H1 (cell line): ENCODE results near the gene RNF208. TPM values are rescaled to one million over a fixed set of nuclear protein-coding genes. Genes with fewer than 3 reads are reported as not detected.

Source experiments
- CTCF ChIA-PET: fragments of 300-600 bp; sonication (Branson Sonifier 250); formaldehyde crosslinking; loops from one replicate; lab custom pipeline; 2021; ENCODE audit not compliant: partially characterized antibody; lab: Charles Lee
- POLR2A ChIA-PET: fragments of 300-600 bp; sonication (Branson Sonifier 250); formaldehyde crosslinking; loops from one replicate; lab custom pipeline; 2021; ENCODE audit warnings: inconsistent platforms; ENCODE audit not compliant: partially characterized antibody; lab: Charles Lee
- DNase-seq, 2 experiments: peaks; one replicate each; pipeline versions ENCODE4 v3.0.0 to v3.0.0-alpha.2; 2010 to 2022; ENCODE audit warnings: low spot score in 2 of 2, low read depth in 1 of 2, mixed read lengths in 1 of 2
- FAIRE-seq: peaks from 2 replicates; lab custom pipeline; 2011; peaks lifted over from hg19 to GRCh38; lab: Jason Lieb, UNC
- H2AFZ ChIP-seq: 2 replicates; pipeline ENCODE4 v1.8.1; 2012; ENCODE audit warnings: low read length, inconsistent platforms
- H2AK5ac ChIP-seq: 2 replicates; pipeline ENCODE4 v1.6.1; 2013; ENCODE audit warnings: low read depth, low read length
- H2BK120ac ChIP-seq: replicated peaks from 2 replicates; pipeline ENCODE3; 2013; ENCODE audit warnings: low read depth, low read length, inconsistent platforms
- H2BK12ac ChIP-seq: 2 replicates; pipeline ENCODE4 v1.6.1; 2013; ENCODE audit warnings: low read depth, low read length
- H2BK15ac ChIP-seq: 2 replicates; pipeline ENCODE4 v1.6.1; 2013; ENCODE audit warnings: low read length
- H2BK20ac ChIP-seq: 2 replicates; pipeline ENCODE4 v1.6.1; 2013; ENCODE audit warnings: low read length
- H2BK5ac ChIP-seq: 2 replicates; pipeline ENCODE4 v1.6.1; 2013; ENCODE audit warnings: low read depth, low read length
- H3K14ac ChIP-seq: 2 replicates; pipeline ENCODE4 v1.6.1; 2013; ENCODE audit warnings: inconsistent platforms; ENCODE audit not compliant: insufficient read length
- H3K18ac ChIP-seq: 2 replicates; pipeline ENCODE4 v1.6.1; 2013; ENCODE audit warnings: low read length; ENCODE audit errors: extremely low read depth
- H3K23ac ChIP-seq: 2 replicates; pipeline ENCODE4 v1.6.1; 2013; ENCODE audit warnings: inconsistent platforms; ENCODE audit not compliant: insufficient read length
- H3K23me2 ChIP-seq: 2 replicates; pipeline ENCODE4 v1.6.1; 2013; ENCODE audit warnings: low read depth, low read length
- H3K27ac ChIP-seq: 2 replicates; pipeline ENCODE4 v1.6.1; 2011; ENCODE audit warnings: low read depth, low read length, inconsistent platforms
- H3K27me3 ChIP-seq, 4 experiments: replicated peaks in 1 of 4; 1 replicate in 1 of 4; 2 replicates in 3 of 4; pipeline versions ENCODE4 v1.6.1 to v1.8.1; 2011 to 2013; ENCODE audit warnings: low read length in 3 of 4, mild to moderate bottlenecking in 3 of 4, inconsistent platforms in 2 of 4, mixed read lengths in 2 of 4, moderate library complexity in 1 of 4; ENCODE audit not compliant: control insufficient read depth in 3 of 4, insufficient read depth in 3 of 4; ENCODE audit errors: extremely low read depth in 1 of 4
- H3K36me3 ChIP-seq, 4 experiments: 2 replicates each; pipeline versions ENCODE4 v1.6.1 to v1.8.1; 2011 to 2013; ENCODE audit warnings: mild to moderate bottlenecking in 4 of 4, low read length in 3 of 4, moderate library complexity in 2 of 4, control low read depth in 1 of 4, inconsistent platforms in 1 of 4; ENCODE audit not compliant: insufficient read depth in 4 of 4, control insufficient read depth in 2 of 4
- H3K4ac ChIP-seq: replicated peaks from 2 replicates; pipeline ENCODE3; 2013; ENCODE audit warnings: low read length, low read depth, mixed read lengths, inconsistent platforms; ENCODE audit not compliant: insufficient read length
- H3K4me1 ChIP-seq, 4 experiments: replicated peaks in 1 of 4; 1 replicate in 1 of 4; 2 replicates in 3 of 4; pipeline versions ENCODE4 v1.6.1 to v1.8.1; 2011 to 2013; ENCODE audit warnings: low read length in 3 of 4, inconsistent platforms in 2 of 4, mixed read lengths in 1 of 4; ENCODE audit not compliant: insufficient read depth in 4 of 4, control insufficient read depth in 3 of 4
- H3K4me2 ChIP-seq, 2 experiments: 2 replicates each; pipeline versions ENCODE4 v1.6.1 to v1.8.1; 2011 to 2013; ENCODE audit warnings: low read depth in 2 of 2, low read length in 2 of 2, control low read depth in 1 of 2, inconsistent platforms in 1 of 2, mild to moderate bottlenecking in 1 of 2; ENCODE audit not compliant: insufficient read depth in 1 of 2
- H3K4me3 ChIP-seq, 4 experiments: fragments of 200-600, 300-600 bp in 1 of 4; sonication (generic), shearing (Covaris generic), sonication (Bioruptor Twin) in 1 of 4; 2 replicates each; pipeline versions ENCODE4 v1.5.1 to v1.8.1; 2011 to 2016; ENCODE audit warnings: low read length in 4 of 4, low read depth in 3 of 4, control low read depth in 2 of 4, inconsistent platforms in 2 of 4, mild to moderate bottlenecking in 2 of 4, mixed read lengths in 1 of 4, moderate library complexity in 1 of 4; ENCODE audit not compliant: insufficient read depth in 2 of 4; ENCODE audit errors: extremely low read depth in 1 of 4
- H3K56ac ChIP-seq: replicated peaks from 2 replicates; pipeline ENCODE3; 2013; ENCODE audit warnings: low read depth, mild to moderate bottlenecking, mixed read lengths, low read length, inconsistent platforms; ENCODE audit not compliant: insufficient read length
- H3K79me1 ChIP-seq: 2 replicates; pipeline ENCODE4 v1.6.1; 2013; ENCODE audit warnings: low read depth, low read length, control low read depth
- H3K79me2 ChIP-seq, 2 experiments: 2 replicates each; pipeline versions ENCODE4 v1.6.1 to v1.8.1; 2012 to 2013; ENCODE audit warnings: low read length in 2 of 2, mild to moderate bottlenecking in 2 of 2, inconsistent platforms in 1 of 2; ENCODE audit not compliant: insufficient read depth in 2 of 2, control insufficient read depth in 1 of 2
- H3K9ac ChIP-seq, 4 experiments: replicated peaks in 1 of 4; 1 replicate in 1 of 4; 2 replicates in 3 of 4; pipeline versions ENCODE4 v1.6.1 to v1.8.1; 2011 to 2013; ENCODE audit warnings: low read depth in 3 of 4, low read length in 3 of 4, control low read depth in 2 of 4, mild to moderate bottlenecking in 2 of 4, moderate library complexity in 2 of 4, inconsistent platforms in 1 of 4; ENCODE audit errors: extremely low read depth in 1 of 4
- H3K9me3 ChIP-seq, 2 experiments: 2 replicates each; pipeline versions ENCODE4 v1.6.1 to v1.8.1; 2012 to 2013; ENCODE audit warnings: mild to moderate bottlenecking in 2 of 2, moderate library complexity in 2 of 2, control low read depth in 1 of 2, inconsistent platforms in 1 of 2, low read depth in 1 of 2, low read length in 1 of 2, mixed read lengths in 1 of 2; ENCODE audit not compliant: insufficient read depth in 2 of 2
- H4K20me1 ChIP-seq, 2 experiments: replicated peaks in 1 of 2; 2 replicates each; pipeline versions ENCODE3 to v1.8.1; 2011 to 2013; ENCODE audit warnings: inconsistent platforms in 2 of 2, low read length in 2 of 2, mild to moderate bottlenecking in 1 of 2; ENCODE audit not compliant: insufficient read depth in 2 of 2, control insufficient read depth in 1 of 2
- H4K5ac ChIP-seq: 2 replicates; pipeline ENCODE4 v1.6.1; 2013; ENCODE audit warnings: low read length, low read depth, mixed read lengths, inconsistent platforms; ENCODE audit not compliant: insufficient read length
- H4K8ac ChIP-seq: 2 replicates; pipeline ENCODE4 v1.8.0; 2013; ENCODE audit warnings: mild to moderate bottlenecking, moderate library complexity, low read length, inconsistent platforms; ENCODE audit not compliant: insufficient read depth; ENCODE audit errors: extremely low read depth
- H4K91ac ChIP-seq: replicated peaks from 2 replicates; pipeline ENCODE3; 2013; ENCODE audit warnings: low read length, mixed read lengths, inconsistent platforms; ENCODE audit not compliant: insufficient read length
- ASH2L ChIP-seq: fragments of 200-600, 300-600 bp; sonication (generic); IDR thresholded peaks from one replicate; pipeline ENCODE4 v1.7.1; 2017; ENCODE audit warnings: low read length
- ATF3 ChIP-seq: IDR thresholded peaks from 2 replicates; pipeline ENCODE4 v1.6.1; 2011; ENCODE audit warnings: low read depth, mild to moderate bottlenecking, low read length; ENCODE audit not compliant: insufficient read depth
- CBX5 ChIP-seq: fragments of 300-800, 300-1000 bp; sonication (generic); IDR thresholded peaks from 2 replicates; pipeline ENCODE4 v1.7.1; 2016; ENCODE audit warnings: antibody characterized with exemption, low read length, low read depth
- CHD2 ChIP-seq: IDR thresholded peaks from 2 replicates; pipeline ENCODE4 v1.6.1; 2012; ENCODE audit warnings: low read length, improper control_type of control experiment
- E2F6 ChIP-seq: IDR thresholded peaks from 2 replicates; pipeline ENCODE4 v1.6.1; 2012; ENCODE audit warnings: inconsistent platforms
- HDAC2 ChIP-seq, 2 experiments: fragments of 300-600 bp in 1 of 2; sonication (generic) in 1 of 2; IDR thresholded peaks; 2 replicates each; pipeline ENCODE4 v1.6.1; 2011 to 2012; ENCODE audit warnings: low read depth in 2 of 2, low read length in 2 of 2, mild to moderate bottlenecking in 2 of 2, moderate library complexity in 2 of 2, borderline replicate concordance in 1 of 2, inconsistent platforms in 1 of 2
- RBBP5 ChIP-seq: IDR thresholded peaks from 2 replicates; pipeline ENCODE4 v1.7.1; 2012; ENCODE audit warnings: low read depth, mild to moderate bottlenecking, inconsistent platforms, low read length, moderate library complexity, borderline replicate concordance
- WGBS, 2 experiments: shearing (Covaris generic) in 1 of 2; methylation state at CpG; one replicate each; pipeline versions ENCODE4 v1.1.6 to v1.1.7; 2013 to 2015; ENCODE audit warnings: low lambda C conversion rate in 2 of 2, mixed read lengths in 2 of 2, inconsistent platforms in 1 of 2, low coverage in 1 of 2, missing lambda C conversion rate in 1 of 2; ENCODE audit not compliant: insufficient replicate concordance in 2 of 2, insufficient coverage in 1 of 2, insufficient read length in 1 of 2; ENCODE audit errors: extremely low coverage in 1 of 2, missing lambda C conversion rate in 1 of 2; 5-methylcytosine and 5-hydroxymethylcytosine counted together
- polyA plus RNA-seq, 7 experiments: library from polyadenylated mRNA; depleted of rRNA in 3 of 7; stranded (reverse) in 5 of 7; unstranded in 2 of 7; fragments of >200 nt in 5 of 7; fragments of 200-250 nt in 2 of 7; gene quantifications; 1 replicate in 5 of 7; 2 replicates in 1 of 7; 4 replicates in 1 of 7; pipeline versions ENCODE4 v1.2.1 to v1.2.3, GENCODE V29; 2011 to 2013; ENCODE audit warnings: missing spikeins in 2 of 7, mixed read lengths in 2 of 7
- total RNA-seq: library from RNA; stranded (reverse); fragmentation: NEBNext Ultra II Directional; extraction: Animal tissue kit (Norgen Biotek cat#: 25700); gene quantifications from 2 replicates; pipeline ENCODE4 v1.2.1, GENCODE V29; 2021

RNF208 gene
- total and polyA plus RNA-seq, 2 of the 8 experiments (the other 6 are each of a cell fraction or from before 2014, with no cell fraction given), result 2.7 to 7.7 TPM

- CTCF ChIA-PET, result interaction anchor here (0.7 to 1.0 kb wide), 3 partner anchors 9 to 58 kb away, joined by 3 read pairs; partner anchors contain the start of gene TOR4A
- Histone ChIP-seq H3K79me2 (peaks cover 0 to 6% of the 10 kb centered on the region in 2 experiments; a peak in 2 of 4 replicates), H4K20me1 (peaks cover 0 to 3% of the 10 kb centered on the region in 2 experiments), H3K9ac (no peak within 1 kb of the TSS), H2BK20ac (no peak within 1 kb of the TSS), H3K9me3 (no peaks in the 10 kb centered on the region), H3K18ac (peak within 1 kb of the TSS; percentile 48; the same call in 1 of the 2 replicates), H3K56ac (no peak within 1 kb of the TSS), H3K27me3 (peaks cover 0 to 7% (median 0%) of the 10 kb centered on the region in 4 experiments; a peak in 3 of 7 replicates), H3K4ac (peak within 1 kb of the TSS; percentile 85), H3K4me1 (peaks cover 0 to 16% (median 13%) of the 10 kb centered on the region in 4 experiments; a peak in 5 of 7 replicates), H3K14ac (no peak within 1 kb of the TSS), H2AK5ac (peak within 1 kb of the TSS; percentile 83; the same call in 1 of the 2 replicates), H3K23ac (no peak within 1 kb of the TSS), H2BK120ac (no peak within 1 kb of the TSS), H2BK12ac (no peak within 1 kb of the TSS), H3K4me3 (no peak within 1 kb of the TSS), H3K23me2 (peaks cover 14% of the 10 kb centered on the region; the same call in 1 of the 2 replicates), H4K8ac (peak within 1 kb of the TSS; percentile 74; the same call in 1 of the 2 replicates), H2BK5ac (0 out of 2 replicates have a peak within 1 kb of the TSS, but pooled peaks have one; percentile 44), H3K36me3 (no peaks in the 10 kb centered on the region), H3K27ac (no peak within 1 kb of the TSS), H3K4me2 (0 out of 4 replicates have a peak within 1 kb of the TSS, but pooled peaks of 1 of the 2 experiments have one; percentile 28), H2BK15ac (no peak within 1 kb of the TSS; the same call in 1 of the 2 replicates), H4K91ac (no peak within 1 kb of the TSS), H3K79me1 (peaks cover 3% of the 10 kb centered on the region; the same call in 1 of the 2 replicates), H4K5ac (no peak within 1 kb of the TSS), H2AFZ (no peak within 1 kb of the TSS)
- TF ChIP-seq CHD2 (no peak), ASH2L (no peak), HDAC2 (IDR thresholded peaks at IDR 0.05; ENCODE audit: borderline replicate concordance in 1 of 2, low read depth in 2 of 2, low read length in 2 of 2) (no peak), CBX5 (no peak), E2F6 (no peak), ATF3 (no peak), RBBP5 (no peak)
- FAIRE-seq, result no peak
- no peak for DNase-seq
- POLR2A ChIA-PET, result interaction anchor here (47.8 to 69.9 kb wide), 2 partner anchors 6 to 16 kb away, joined by 1462 read pairs; partner anchors contain the start of genes CYSRT1, NDOR1, NELFB and RNF208
- WGBS, 2 experiments, result 79% methylated on average over 3 of the region's 4 CpGs; no CpG with 5 or more reads in 1 of the 2 experiments
Measured at GRCh38 chr9:137251194-137251461, 29.1 kb upstream of the RNF208 start, which contains the start of gene STPG3. Gene STPG3, plus strand, starts transcription at chr9:137251286. Its CDS starts 1 bp downstream, at chr9:137251287.
